NCI-H1436 (cell line): Measurements from ENCODE around the gene CPA1.
A peak's percentile ranks its signal among the peaks of the same experiment; 100 is the strongest.

Experiments used
- DNase-seq: peaks from one replicate; lab custom pipeline; 2025; lab: John Stamatoyannopoulos, UW

Gene CPA1

GRCh38 chr7:130356121-130356875, 24.0 kb upstream of the CPA1 start:
- no peak for DNase-seq

- no peak for DNase-seq
Measured at GRCh38 chr7:130356876-130357611, 23.2 kb upstream of the CPA1 start.

GRCh38 chr7:130358471-130358870, 21.8 kb upstream of the CPA1 start:
- DNase-seq: no peak

GRCh38 chr7:130359276-130359857, 20.9 kb upstream of the CPA1 start:
- DNase-seq: no peak

GRCh38 chr7:130360518-130360917, 19.8 kb upstream of the CPA1 start:
- no peak for DNase-seq

- DNase-seq: no peak
Measured at GRCh38 chr7:130361681-130362080, 18.6 kb upstream of the CPA1 start.

- no peak for DNase-seq
Measured at GRCh38 chr7:130362251-130362816, 18.0 kb upstream of the CPA1 start.

- no peak for DNase-seq
Measured at GRCh38 chr7:130363026-130363847, 17.1 kb upstream of the CPA1 start.

- DNase-seq: no peak
Measured at GRCh38 chr7:130364451-130364850, 15.8 kb upstream of the CPA1 start.

GRCh38 chr7:130365088-130365487, 15.2 kb upstream of the CPA1 start:
- DNase-seq: no peak

- peak; percentile 99 for DNase-seq
Measured at GRCh38 chr7:130365511-130366441, 14.5 kb upstream of the CPA1 start.

GRCh38 chr7:130366564-130366963, 13.7 kb upstream of the CPA1 start:
- DNase-seq: no peak

GRCh38 chr7:130367088-130367755, 13.1 kb upstream of the CPA1 start:
- DNase-seq: peak; percentile 57

- DNase-seq: no peak
Measured at GRCh38 chr7:130367836-130368746, 12.2 kb upstream of the CPA1 start.

- no peak for DNase-seq
Measured at GRCh38 chr7:130369110-130369711, 11.1 kb upstream of the CPA1 start.

- no peak for DNase-seq
Measured at GRCh38 chr7:130369831-130370550, 10.3 kb upstream of the CPA1 start.

- no peak for DNase-seq
Measured at GRCh38 chr7:130371046-130371445, 9.2 kb upstream of the CPA1 start.
